WTC11 (cell line): ENCODE results near the gene CACNA1B. TPM values are rescaled to one million over a fixed set of nuclear protein-coding genes. Genes with fewer than 3 reads are reported as not detected.

Source experiments
- ATAC-seq: fragments of 200-7000 bp; cut with Tn5 transposase; 2 replicates; pipeline ENCODE4 v1.10.0; 2021; ENCODE audit warnings: mild to moderate bottlenecking, moderate library complexity
- CTCF ChIA-PET: fragments of 300-600 bp; sonication (Branson Sonifier 250); formaldehyde crosslinking; loops from one replicate; lab custom pipeline; 2021; ENCODE audit warnings: antibody characterized with exemption; lab: Charles Lee
- POLR2A ChIA-PET: fragments of 350-600 bp; sonication (Branson Sonifier 250); formaldehyde crosslinking; loops from one replicate; lab custom pipeline; 2021; ENCODE audit warnings: antibody characterized with exemption; lab: Charles Lee
- DNase-seq: peaks from one replicate; pipeline ENCODE4 v3.0.0; 2021; ENCODE audit warnings: low spot score
- H3K27ac Mint-ChIP-seq: 2 replicates; pipeline ENCODE4 v1.8.0; 2021; ENCODE audit warnings: mixed read lengths
- H3K27me3 Mint-ChIP-seq: 2 replicates; pipeline ENCODE4 v1.8.0; 2021; ENCODE audit warnings: low read depth, mild to moderate bottlenecking, moderate library complexity, mixed read lengths
- H3K36me3 Mint-ChIP-seq: 2 replicates; pipeline ENCODE4 v1.8.0; 2021; ENCODE audit warnings: mixed read lengths
- H3K4me1 Mint-ChIP-seq: 2 replicates; pipeline ENCODE4 v1.8.0; 2022; ENCODE audit warnings: mixed read lengths
- H3K4me3 Mint-ChIP-seq: 2 replicates; pipeline ENCODE4 v1.8.0; 2021; ENCODE audit warnings: mild to moderate bottlenecking, moderate library complexity, mixed read lengths
- H3K9me3 Mint-ChIP-seq: 2 replicates; pipeline ENCODE4 v1.8.0; 2021; ENCODE audit warnings: mixed read lengths
- CREB1 ChIP-seq: sonication (generic); formaldehyde crosslinking; IDR thresholded peaks from 2 replicates; pipeline ENCODE4 v1.8.0; 2023; ENCODE audit warnings: mild to moderate bottlenecking, missing genetic modification reagents
- CREM ChIP-seq: sonication (generic); formaldehyde crosslinking; IDR thresholded peaks from 2 replicates; pipeline ENCODE4 v1.8.1; 2022; ENCODE audit warnings: mild to moderate bottlenecking, missing genetic modification reagents, moderate library complexity
- FOXP1 ChIP-seq: sonication (generic); formaldehyde crosslinking; IDR thresholded peaks from 2 replicates; pipeline ENCODE4 v1.8.0; 2022; ENCODE audit warnings: missing genetic modification reagents, mild to moderate bottlenecking, moderate library complexity, borderline replicate concordance
- GABPB1 ChIP-seq: sonication (generic); formaldehyde crosslinking; IDR thresholded peaks from 2 replicates; pipeline ENCODE4 v1.8.1; 2023; ENCODE audit warnings: mild to moderate bottlenecking, missing genetic modification reagents
- IRF2 ChIP-seq: sonication (generic); formaldehyde crosslinking; IDR thresholded peaks from 2 replicates; pipeline ENCODE4 v1.8.0; 2022; ENCODE audit warnings: low read depth, missing genetic modification reagents, borderline replicate concordance
- JUN ChIP-seq: sonication (generic); formaldehyde crosslinking; IDR thresholded peaks from 2 replicates; pipeline ENCODE4 v1.8.0; 2023; ENCODE audit warnings: mild to moderate bottlenecking, missing genetic modification reagents
- SMAD3 ChIP-seq: sonication (generic); formaldehyde crosslinking; IDR thresholded peaks from 2 replicates; pipeline ENCODE4 v1.8.0; 2022; ENCODE audit warnings: missing genetic modification reagents, mild to moderate bottlenecking, borderline replicate concordance
- TEAD1 ChIP-seq: sonication (generic); formaldehyde crosslinking; IDR thresholded peaks from 2 replicates; pipeline ENCODE4 v1.8.0; 2022; ENCODE audit warnings: mild to moderate bottlenecking, missing genetic modification reagents
- ZNF219 ChIP-seq: sonication (generic); formaldehyde crosslinking; IDR thresholded peaks from 2 replicates; pipeline ENCODE4 v1.8.0; 2023; ENCODE audit warnings: missing genetic modification reagents, mild to moderate bottlenecking, borderline replicate concordance
- ZNF232 ChIP-seq: sonication (generic); formaldehyde crosslinking; IDR thresholded peaks from 2 replicates; pipeline ENCODE4 v1.8.0; 2022; ENCODE audit warnings: mild to moderate bottlenecking, missing genetic modification reagents
- ZNF396 ChIP-seq: fragments of 250-450 bp; sonication (Bioruptor Pico); IDR thresholded peaks from 2 replicates; pipeline ENCODE4 v1.8.0; 2021; ENCODE audit warnings: mild to moderate bottlenecking, moderate library complexity, borderline replicate concordance
- ZNF423 ChIP-seq: fragments of 250-450 bp; sonication (Bioruptor Pico); IDR thresholded peaks from 2 replicates; pipeline ENCODE4 v2.1.2; 2022; ENCODE audit warnings: mild to moderate bottlenecking, moderate library complexity
- total RNA-seq: library from RNA; stranded (reverse); gene quantifications from 3 replicates; pipeline ENCODE4 v1.2.3, GENCODE V29; 2021
- TF ChIP-seq, protein P1 (sequence below): sonication (generic); formaldehyde crosslinking; IDR thresholded peaks from 2 replicates; pipeline ENCODE4 v1.8.1; 2022; ENCODE audit warnings: mild to moderate bottlenecking, moderate library complexity, missing genetic modification reagents
- TF ChIP-seq, protein P2 (sequence below): fragments of 250-450 bp; sonication (Bioruptor Pico); IDR thresholded peaks from 2 replicates; pipeline ENCODE4 v1.9.0; 2021; ENCODE audit warnings: moderate library complexity, mild to moderate bottlenecking, inconsistent platforms, borderline replicate concordance
- TF ChIP-seq, protein P3 (sequence below): fragments of 200-600 bp; IDR thresholded peaks from 2 replicates; pipeline ENCODE4 v1.8.0; 2022; ENCODE audit warnings: antibody characterized with exemption
- TF ChIP-seq, protein P4 (sequence below): sonication (generic); formaldehyde crosslinking; IDR thresholded peaks from 2 replicates; pipeline ENCODE4 v1.8.1; 2023; ENCODE audit warnings: mild to moderate bottlenecking, missing genetic modification reagents, borderline replicate concordance
- TF ChIP-seq, protein P5 (sequence below): sonication (generic); formaldehyde crosslinking; IDR thresholded peaks from 2 replicates; pipeline ENCODE4 v1.8.0; 2022; ENCODE audit warnings: mild to moderate bottlenecking, missing genetic modification reagents
- TF ChIP-seq, protein P6 (sequence below): sonication (generic); formaldehyde crosslinking; IDR thresholded peaks from 2 replicates; pipeline ENCODE4 v1.8.1; 2022; ENCODE audit warnings: low read depth, mild to moderate bottlenecking, moderate library complexity, missing genetic modification reagents, borderline replicate concordance
- TF ChIP-seq, protein P7 (sequence below): fragments of 250-450 bp; sonication (Bioruptor Pico); IDR thresholded peaks from 2 replicates; pipeline ENCODE4 v2.1.2; 2022; ENCODE audit warnings: mild to moderate bottlenecking, moderate library complexity
- TF ChIP-seq, protein P8 (sequence below): sonication (generic); formaldehyde crosslinking; IDR thresholded peaks from 2 replicates; pipeline ENCODE4 v1.8.0; 2022; ENCODE audit warnings: mild to moderate bottlenecking, missing genetic modification reagents

The CACNA1B gene
- total RNA-seq, 1 experiment from 2014 or later: 8.4 TPM

DNA sequence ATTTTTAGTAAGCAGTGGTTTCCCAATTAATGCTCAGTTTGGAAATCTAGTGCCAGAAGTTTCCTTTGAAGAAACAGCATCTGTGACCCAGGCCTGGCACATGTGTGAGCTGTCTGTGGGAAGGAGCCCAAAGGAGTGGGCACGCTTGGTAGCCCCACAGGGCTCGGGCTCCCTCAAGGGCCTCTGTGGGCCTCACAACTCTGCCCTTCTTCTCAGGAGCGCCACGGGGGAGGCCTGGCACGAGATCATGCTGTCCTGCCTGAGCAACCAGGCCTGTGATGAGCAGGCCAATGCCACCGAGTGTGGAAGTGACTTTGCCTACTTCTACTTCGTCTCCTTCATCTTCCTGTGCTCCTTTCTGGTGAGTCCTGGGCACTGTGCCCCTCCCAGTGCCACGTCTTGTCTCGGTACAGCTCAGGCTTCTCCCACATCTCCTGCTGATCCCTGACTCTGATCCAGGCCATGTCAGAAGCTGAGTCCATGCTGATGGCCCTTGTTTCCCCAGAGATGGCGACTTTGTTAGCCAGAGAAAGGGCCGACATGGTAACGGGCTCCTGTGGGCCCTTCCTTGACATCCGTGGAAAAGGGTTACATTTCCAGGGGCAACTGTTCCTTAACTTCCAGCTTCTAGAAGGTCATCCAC is 200.4 kb downstream of the CACNA1B start:
- DNase-seq (no peak), ATAC-seq (no peak)
- POLR2A ChIA-PET: no interaction called here
- H3K36me3 Mint-ChIP-seq: peaks cover 43% of the 10 kb centered on the region
- TF ChIP-seq CREM (CRISPR knock-in tag) (no peak), IRF2 (no peak), SMAD3 (CRISPR knock-in tag) (no peak), ZNF423 (no peak), FOXP1 (CRISPR knock-in tag) (no peak), TEAD1 (no peak), ZNF232 (CRISPR knock-in tag) (no peak), GABPB1 (CRISPR knock-in tag) (no peak), JUN (no peak), ZNF219 (no peak), ZNF396 (no peak), CREB1 (no peak)
- TF ChIP-seq, protein P1, sequence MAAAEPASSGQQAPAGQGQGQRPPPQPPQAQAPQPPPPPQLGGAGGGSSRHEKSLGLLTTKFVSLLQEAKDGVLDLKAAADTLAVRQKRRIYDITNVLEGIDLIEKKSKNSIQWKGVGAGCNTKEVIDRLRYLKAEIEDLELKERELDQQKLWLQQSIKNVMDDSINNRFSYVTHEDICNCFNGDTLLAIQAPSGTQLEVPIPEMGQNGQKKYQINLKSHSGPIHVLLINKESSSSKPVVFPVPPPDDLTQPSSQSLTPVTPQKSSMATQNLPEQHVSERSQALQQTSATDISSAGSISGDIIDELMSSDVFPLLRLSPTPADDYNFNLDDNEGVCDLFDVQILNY: no peak
- TF ChIP-seq, protein P2, sequence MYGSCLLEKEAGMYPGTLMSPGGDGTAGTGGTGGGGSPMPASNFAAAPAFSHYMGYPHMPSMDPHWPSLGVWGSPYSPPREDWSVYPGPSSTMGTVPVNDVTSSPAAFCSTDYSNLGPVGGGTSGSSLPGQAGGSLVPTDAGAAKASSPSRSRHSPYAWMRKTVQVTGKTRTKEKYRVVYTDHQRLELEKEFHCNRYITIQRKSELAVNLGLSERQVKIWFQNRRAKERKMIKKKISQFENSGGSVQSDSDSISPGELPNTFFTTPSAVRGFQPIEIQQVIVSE (CRISPR knock-in tag): no peak
- TF ChIP-seq, protein P3, sequence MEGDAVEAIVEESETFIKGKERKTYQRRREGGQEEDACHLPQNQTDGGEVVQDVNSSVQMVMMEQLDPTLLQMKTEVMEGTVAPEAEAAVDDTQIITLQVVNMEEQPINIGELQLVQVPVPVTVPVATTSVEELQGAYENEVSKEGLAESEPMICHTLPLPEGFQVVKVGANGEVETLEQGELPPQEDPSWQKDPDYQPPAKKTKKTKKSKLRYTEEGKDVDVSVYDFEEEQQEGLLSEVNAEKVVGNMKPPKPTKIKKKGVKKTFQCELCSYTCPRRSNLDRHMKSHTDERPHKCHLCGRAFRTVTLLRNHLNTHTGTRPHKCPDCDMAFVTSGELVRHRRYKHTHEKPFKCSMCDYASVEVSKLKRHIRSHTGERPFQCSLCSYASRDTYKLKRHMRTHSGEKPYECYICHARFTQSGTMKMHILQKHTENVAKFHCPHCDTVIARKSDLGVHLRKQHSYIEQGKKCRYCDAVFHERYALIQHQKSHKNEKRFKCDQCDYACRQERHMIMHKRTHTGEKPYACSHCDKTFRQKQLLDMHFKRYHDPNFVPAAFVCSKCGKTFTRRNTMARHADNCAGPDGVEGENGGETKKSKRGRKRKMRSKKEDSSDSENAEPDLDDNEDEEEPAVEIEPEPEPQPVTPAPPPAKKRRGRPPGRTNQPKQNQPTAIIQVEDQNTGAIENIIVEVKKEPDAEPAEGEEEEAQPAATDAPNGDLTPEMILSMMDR: no peak
- TF ChIP-seq, protein P4, sequence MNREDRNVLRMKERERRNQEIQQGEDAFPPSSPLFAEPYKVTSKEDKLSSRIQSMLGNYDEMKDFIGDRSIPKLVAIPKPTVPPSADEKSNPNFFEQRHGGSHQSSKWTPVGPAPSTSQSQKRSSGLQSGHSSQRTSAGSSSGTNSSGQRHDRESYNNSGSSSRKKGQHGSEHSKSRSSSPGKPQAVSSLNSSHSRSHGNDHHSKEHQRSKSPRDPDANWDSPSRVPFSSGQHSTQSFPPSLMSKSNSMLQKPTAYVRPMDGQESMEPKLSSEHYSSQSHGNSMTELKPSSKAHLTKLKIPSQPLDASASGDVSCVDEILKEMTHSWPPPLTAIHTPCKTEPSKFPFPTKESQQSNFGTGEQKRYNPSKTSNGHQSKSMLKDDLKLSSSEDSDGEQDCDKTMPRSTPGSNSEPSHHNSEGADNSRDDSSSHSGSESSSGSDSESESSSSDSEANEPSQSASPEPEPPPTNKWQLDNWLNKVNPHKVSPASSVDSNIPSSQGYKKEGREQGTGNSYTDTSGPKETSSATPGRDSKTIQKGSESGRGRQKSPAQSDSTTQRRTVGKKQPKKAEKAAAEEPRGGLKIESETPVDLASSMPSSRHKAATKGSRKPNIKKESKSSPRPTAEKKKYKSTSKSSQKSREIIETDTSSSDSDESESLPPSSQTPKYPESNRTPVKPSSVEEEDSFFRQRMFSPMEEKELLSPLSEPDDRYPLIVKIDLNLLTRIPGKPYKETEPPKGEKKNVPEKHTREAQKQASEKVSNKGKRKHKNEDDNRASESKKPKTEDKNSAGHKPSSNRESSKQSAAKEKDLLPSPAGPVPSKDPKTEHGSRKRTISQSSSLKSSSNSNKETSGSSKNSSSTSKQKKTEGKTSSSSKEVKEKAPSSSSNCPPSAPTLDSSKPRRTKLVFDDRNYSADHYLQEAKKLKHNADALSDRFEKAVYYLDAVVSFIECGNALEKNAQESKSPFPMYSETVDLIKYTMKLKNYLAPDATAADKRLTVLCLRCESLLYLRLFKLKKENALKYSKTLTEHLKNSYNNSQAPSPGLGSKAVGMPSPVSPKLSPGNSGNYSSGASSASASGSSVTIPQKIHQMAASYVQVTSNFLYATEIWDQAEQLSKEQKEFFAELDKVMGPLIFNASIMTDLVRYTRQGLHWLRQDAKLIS: no peak
- TF ChIP-seq, protein P5, sequence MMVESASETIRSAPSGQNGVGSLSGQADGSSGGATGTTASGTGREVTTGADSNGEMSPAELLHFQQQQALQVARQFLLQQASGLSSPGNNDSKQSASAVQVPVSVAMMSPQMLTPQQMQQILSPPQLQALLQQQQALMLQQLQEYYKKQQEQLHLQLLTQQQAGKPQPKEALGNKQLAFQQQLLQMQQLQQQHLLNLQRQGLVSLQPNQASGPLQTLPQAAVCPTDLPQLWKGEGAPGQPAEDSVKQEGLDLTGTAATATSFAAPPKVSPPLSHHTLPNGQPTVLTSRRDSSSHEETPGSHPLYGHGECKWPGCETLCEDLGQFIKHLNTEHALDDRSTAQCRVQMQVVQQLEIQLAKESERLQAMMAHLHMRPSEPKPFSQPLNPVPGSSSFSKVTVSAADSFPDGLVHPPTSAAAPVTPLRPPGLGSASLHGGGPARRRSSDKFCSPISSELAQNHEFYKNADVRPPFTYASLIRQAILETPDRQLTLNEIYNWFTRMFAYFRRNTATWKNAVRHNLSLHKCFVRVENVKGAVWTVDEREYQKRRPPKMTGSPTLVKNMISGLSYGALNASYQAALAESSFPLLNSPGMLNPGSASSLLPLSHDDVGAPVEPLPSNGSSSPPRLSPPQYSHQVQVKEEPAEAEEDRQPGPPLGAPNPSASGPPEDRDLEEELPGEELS (CRISPR knock-in tag): no peak
- TF ChIP-seq, protein P6, sequence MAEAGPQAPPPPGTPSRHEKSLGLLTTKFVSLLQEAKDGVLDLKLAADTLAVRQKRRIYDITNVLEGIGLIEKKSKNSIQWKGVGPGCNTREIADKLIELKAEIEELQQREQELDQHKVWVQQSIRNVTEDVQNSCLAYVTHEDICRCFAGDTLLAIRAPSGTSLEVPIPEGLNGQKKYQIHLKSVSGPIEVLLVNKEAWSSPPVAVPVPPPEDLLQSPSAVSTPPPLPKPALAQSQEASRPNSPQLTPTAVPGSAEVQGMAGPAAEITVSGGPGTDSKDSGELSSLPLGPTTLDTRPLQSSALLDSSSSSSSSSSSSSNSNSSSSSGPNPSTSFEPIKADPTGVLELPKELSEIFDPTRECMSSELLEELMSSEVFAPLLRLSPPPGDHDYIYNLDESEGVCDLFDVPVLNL (CRISPR knock-in tag): no peak
- TF ChIP-seq, protein P7, sequence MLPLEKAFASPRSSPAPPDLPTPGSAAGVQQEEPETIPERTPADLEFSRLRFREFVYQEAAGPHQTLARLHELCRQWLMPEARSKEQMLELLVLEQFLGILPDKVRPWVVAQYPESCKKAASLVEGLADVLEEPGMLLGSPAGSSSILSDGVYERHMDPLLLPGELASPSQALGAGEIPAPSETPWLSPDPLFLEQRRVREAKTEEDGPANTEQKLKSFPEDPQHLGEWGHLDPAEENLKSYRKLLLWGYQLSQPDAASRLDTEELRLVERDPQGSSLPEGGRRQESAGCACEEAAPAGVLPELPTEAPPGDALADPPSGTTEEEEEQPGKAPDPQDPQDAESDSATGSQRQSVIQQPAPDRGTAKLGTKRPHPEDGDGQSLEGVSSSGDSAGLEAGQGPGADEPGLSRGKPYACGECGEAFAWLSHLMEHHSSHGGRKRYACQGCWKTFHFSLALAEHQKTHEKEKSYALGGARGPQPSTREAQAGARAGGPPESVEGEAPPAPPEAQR (CRISPR knock-in tag): no peak
- TF ChIP-seq, protein P8, sequence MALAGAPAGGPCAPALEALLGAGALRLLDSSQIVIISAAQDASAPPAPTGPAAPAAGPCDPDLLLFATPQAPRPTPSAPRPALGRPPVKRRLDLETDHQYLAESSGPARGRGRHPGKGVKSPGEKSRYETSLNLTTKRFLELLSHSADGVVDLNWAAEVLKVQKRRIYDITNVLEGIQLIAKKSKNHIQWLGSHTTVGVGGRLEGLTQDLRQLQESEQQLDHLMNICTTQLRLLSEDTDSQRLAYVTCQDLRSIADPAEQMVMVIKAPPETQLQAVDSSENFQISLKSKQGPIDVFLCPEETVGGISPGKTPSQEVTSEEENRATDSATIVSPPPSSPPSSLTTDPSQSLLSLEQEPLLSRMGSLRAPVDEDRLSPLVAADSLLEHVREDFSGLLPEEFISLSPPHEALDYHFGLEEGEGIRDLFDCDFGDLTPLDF: no peak
- peaks cover 18% of the 10 kb centered on the region for H3K9me3 Mint-ChIP-seq
- CTCF ChIA-PET: no interaction called here
- peaks cover 10% of the 10 kb centered on the region for H3K4me1 Mint-ChIP-seq
- H3K27me3 Mint-ChIP-seq: no peaks in the 10 kb centered on the region; the same call in 1 of the 2 replicates
- no peak overlapping the region for H3K4me3 Mint-ChIP-seq
- peak overlapping the region; percentile 39; the same call in 1 of the 2 replicates for H3K27ac Mint-ChIP-seq
